Activated CD4-positive, CD25-positive, alpha-beta regulatory T cell treated with anti-CD3 and anti-CD28 coated beads, Interleukin-2, amount 50 U/mL, for 24 hours (primary cell): ENCODE results near the gene TMEM120B.

Source experiments
- ATAC-seq, 2 donors: fragments of 150-1000 bp; cut with Tn5 transposase; one replicate each; pipeline ENCODE4 v1.10.0; 2021; ENCODE audit warnings: mild to moderate bottlenecking in 1 of 2, moderate library complexity in 1 of 2

The TMEM120B gene

DNA sequence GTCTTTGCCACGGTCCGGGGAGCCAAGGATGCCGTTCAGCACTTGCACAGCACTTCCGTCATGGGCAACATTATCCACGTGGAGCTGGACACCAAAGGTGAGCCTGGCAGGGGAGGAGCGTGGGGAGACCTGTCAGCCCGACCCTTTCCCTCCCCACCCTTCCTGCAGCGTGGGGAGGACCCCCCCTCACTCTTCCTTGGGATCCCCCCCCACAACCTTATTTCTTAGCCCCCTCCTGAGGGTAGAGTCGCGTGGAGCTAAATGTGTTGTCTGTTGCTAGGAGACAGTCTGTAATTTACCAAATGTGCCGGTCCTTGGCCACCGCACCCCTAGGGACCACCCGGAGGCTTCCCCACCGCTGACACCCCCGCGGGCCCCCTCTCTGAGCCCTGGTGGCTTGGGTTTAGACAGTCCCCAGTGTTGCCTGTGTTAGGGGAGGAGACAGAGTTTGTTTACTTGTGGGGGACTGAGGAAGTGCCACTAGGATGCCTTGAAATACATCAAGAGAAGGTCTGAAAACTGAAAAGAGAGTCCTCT is 93.5 kb downstream of the TMEM120B start:
- no peak for ATAC-seq

DNA sequence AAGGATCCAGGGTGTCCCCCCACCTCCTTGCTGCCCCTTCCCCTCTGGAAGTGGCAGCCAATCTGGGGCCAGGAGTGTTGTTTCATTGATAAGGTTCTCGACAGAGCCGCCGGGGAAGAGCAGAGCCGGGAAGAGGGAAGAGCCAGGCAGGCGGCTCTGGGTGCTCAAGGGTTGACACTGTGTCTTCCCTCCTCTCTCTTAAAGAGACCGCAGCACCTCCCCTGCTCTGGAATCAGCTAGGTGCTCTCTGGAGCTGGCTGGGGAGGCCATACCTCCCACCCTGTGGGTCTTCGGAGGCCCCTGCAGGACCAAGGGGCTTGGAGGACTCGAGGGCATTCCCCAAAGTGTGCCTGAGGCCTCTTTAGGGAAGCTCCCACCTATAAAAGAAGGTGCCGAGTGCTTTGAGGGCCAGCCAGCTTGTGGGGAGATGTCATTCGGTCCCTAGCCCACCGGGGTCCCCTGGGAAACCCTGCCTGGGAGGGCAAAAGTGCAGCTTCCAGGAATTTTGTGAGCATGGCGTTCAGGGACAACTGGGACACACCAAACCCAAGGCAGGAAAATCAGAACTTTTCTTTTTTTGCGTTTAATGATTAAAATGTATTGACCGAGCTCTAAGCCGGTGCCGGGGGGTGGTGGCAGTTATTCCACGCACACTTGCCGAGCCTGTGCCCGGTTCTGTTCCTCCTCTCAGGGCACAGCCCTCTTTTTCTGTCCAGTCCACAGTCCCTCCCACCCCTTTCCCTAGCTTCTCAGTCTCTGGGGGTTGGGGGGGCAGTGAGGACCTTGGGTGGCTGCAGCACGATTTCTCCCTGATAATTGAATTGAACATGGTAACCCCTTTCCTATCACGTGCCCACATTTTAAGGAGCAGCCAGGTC is 94.2 kb downstream of the TMEM120B start:
- ATAC-seq = no peak

DNA sequence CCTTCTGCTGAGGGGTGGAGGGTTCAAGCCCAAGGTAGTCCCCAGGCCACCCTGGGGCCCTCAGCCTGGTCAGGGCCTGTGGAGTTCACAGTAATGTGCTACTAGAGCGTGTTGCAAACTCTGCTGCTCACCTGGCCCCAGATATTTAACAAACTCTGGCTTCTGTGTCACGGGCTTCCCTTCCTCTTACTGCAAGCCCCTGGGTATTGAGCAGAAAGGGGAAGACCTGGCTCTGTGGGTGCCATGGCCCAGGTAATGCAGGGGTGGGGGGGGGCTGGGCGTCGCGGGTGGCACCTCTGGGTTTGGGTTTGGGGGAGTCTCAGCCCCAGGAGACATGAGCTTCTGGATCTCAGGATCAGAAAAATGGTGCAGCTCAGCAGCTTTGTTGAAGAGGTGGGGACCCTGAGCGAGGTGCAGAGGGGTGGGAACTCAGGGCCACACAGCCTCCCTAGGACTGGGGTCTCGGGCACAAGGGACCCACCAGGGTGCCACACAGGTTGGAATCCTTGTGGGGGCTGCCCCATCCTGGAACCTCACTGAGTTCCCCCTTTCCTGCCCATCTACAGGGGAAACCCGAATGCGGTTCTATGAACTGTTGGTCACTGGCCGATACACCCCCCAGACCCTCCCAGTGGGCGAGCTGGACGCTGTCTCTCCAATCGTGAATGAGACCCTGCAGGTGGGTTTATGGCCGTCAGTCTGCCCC is 95.2 kb downstream of the TMEM120B start:
- ATAC-seq = no peak

DNA sequence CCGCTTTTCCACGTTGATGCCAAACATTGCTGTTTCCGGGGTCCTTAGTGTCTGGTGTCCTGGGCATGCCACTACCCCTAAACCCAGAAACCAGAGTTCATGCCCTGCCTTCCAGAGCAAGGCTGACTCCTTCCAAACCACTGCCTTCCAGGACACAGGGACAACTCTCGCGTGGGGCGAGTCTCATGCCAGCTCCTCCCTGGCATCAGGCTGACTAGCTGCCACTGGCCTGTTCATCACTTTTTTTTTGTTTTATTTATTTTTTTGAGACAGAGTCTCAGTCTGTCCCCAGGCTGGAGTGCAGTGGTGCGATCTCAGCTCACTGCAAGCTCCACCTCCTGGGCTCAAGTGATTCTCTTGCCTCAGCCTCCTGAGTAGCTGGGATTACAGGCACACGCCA is 96.1 kb downstream of the TMEM120B start:
- no peak for ATAC-seq

DNA sequence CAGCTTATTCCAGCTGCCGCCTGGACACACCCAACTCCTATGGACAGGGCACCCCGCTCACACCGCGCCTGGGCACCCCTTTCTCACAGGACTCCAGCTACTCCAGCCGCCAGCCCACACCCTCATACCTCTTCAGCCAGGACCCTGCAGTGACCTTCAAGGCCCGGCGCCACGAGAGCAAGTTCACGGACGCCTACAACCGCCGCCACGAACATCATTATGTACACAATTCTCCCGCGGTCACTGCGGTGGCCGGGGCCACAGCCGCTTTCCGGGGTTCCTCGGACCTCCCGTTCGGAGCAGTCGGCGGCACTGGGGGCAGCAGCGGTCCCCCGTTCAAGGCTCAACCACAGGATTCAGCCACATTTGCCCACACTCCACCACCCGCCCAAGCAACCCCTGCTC is 97.2 kb downstream of the TMEM120B start:
- ATAC-seq = no peak

DNA sequence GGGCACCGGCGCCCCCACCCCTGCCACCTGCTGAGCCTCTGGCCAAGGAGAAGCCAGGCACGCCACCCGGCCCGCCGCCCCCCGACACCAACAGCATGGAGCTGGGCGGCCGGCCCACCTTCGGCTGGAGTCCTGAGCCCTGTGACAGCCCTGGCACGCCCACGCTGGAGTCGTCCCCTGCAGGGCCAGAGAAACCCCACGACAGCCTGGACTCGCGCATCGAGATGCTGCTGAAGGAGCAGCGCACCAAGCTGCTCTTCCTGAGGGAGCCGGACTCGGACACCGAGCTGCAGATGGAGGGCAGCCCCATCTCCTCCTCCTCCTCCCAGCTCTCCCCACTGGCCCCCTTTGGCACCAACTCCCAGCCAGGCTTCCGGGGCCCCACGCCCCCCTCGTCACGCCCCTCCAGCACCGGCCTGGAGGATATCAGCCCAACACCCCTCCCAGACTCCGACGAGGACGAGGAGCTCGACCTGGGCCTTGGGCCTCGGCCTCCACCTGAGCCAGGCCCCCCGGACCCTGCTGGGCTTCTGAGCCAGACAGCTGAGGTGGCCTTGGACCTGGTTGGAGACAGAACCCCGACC is 97.8 kb downstream of the TMEM120B start:
- no peak for ATAC-seq

DNA sequence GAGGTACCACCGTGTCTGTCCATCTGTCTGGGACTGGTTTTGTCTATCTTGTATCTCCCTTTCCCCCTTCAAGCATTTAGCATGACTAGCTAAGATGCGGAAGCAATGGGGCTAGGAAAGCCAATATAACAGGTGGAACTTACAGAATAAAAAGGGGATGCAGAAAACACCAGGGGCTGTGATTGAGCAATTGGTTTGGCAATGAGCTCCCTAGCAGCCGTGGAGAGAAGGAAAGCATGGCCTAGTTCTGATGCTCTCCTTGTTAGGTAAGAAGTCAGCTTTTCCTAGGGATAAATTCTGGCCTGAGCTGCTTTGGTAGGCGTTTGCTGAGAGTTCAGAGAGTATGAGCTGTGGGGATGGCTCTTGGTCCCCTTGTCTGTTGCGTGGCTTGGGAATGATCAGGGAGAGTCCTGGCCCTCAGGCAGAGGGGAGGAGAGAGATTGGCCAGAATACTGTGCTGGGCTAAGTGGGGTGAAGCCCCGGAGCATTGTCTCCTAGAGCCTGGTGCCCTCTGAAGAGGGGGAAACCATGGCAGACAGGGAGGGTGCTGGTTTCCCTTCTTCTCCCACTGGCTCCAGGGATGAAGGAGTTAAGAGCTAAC is 98.4 kb downstream of the TMEM120B start:
- ATAC-seq = no peak

DNA sequence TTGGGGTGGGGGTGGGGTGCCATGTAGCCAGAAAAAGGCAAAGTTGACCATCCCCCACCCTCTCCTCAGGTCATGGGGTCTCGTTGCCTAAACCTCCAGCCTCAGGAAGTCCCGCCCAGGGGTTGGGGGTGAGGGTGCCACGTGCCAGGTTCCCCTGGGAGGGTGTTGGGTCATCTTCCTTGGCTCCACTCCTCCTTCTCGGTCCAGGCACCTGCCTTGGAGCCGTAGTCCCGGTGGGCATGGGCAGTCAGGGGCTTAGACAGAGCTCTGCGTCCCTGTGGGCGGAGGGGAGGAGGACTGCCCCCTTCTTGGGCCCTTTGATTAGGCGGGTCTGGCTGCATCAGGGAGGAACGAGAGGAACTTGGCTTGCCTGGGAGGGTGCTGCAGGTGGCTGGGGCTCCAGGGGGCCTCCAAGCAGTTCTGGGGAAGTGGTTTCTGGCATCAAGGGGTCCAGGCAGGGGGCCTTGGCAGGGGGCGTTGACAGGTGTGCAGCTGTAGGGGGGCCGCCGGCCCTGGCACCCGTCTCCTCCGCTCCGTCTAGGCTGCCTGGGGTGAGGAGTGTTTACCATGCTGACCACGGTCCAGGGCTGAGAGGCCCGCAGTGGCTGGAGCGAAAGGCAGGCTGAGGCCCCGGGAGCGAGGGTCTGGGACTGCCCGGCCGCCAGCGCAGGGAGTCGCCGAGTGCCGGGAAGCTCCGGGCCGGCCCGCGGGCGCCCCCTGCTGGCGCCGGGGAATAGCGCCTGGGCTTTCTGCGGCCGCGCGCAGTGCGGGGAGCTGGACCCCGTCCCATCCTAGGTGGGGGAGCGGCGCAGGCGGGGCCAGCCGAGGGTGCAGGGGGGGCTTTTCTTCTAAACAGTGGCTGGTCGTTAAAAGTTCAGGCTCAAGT is 99.1 kb downstream of the TMEM120B start:
- peak; percentile 86 to 89 for ATAC-seq

DNA sequence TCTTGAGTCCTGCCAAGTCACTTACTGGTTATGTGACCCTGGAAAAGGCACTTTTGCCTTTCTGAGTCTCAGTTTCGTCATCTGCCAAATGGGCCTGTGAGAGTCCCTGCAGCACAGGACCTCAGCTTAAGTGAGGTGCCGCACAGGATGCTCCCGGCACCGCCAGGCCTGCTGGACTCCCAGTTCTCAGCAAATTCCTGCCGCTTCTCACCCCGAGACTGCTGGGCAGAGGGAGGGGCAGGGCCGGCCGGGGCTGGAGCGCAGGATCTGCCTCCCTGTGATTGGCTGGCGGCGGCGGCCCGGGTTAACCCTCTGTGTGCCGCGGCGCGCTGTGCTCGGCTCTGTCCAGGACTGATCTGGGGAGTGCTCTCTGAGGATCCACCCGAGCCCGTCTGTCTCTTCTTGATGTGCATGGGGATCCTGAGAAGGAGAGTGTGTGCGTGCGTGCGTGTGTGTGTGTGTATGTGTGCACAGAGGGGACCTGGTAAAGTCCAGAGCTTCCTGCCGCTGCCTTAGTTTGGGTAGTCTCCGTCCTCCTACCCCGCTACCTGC is 99.8 kb downstream of the TMEM120B start:
- ATAC-seq = peak; percentile 59 to 77

DNA sequence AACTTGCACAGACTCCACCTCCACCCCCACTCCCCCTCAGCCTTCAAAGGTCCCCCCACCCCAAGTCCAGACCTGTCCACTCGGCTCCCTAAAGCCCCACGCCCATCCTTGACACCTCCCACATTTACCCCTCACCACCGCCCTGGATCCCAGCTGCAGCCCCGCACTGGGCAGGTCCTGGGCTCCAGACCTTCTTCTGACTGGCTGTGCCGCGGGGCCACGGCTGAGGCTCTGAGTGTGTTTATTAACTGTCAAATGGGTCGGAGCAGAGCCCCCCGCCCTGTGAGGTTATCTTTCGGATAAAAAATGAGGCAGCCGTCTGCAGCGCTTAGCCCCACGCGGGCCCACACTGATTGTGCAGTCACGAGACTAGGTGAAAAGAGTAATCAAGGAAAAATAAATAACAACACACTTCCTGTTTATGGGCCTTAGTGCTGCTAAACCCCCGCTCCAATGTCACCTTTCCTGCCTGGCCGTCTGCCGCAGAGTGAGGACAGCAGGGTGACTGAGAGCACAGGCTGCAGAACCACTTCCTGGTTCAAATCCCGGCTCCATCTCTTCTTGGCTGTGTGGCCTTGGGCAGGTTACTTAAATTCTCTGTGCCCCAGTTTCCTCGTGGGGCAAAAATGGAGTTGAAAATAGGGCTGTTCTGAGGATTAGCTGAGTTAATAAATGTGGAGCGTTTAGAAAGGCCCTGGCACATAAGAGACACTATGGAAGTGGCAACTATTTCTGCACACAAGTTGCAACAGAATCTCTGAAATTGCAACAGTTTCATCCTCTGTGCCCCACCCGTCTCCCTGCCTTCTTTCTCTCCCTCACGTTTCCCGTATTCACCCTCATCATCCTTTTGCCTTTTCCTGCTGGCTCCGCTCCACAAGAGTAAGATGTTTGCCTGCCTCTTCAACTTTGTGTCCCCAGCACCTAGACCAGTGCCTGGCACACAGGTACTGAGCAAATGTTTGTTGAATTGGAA is 100.7 kb downstream of the TMEM120B start:
- ATAC-seq = no peak

DNA sequence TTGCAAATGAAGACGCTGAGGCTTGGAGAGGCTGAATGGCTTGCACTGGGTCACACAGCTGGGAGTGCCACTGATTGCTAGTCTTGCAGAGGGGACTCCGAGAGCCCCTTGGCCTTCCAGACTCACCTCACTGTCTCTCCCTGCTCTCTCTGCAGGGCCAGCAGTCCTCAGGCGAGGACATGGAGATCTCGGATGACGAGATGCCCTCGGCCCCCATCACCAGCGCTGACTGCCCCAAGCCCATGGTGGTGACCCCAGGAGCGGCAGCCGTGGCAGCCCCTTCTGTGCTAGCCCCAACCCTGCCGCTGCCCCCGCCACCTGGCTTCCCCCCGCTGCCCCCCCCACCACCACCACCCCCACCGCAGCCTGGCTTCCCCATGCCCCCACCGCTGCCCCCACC is 101.4 kb downstream of the TMEM120B start:
- ATAC-seq = no peak

DNA sequence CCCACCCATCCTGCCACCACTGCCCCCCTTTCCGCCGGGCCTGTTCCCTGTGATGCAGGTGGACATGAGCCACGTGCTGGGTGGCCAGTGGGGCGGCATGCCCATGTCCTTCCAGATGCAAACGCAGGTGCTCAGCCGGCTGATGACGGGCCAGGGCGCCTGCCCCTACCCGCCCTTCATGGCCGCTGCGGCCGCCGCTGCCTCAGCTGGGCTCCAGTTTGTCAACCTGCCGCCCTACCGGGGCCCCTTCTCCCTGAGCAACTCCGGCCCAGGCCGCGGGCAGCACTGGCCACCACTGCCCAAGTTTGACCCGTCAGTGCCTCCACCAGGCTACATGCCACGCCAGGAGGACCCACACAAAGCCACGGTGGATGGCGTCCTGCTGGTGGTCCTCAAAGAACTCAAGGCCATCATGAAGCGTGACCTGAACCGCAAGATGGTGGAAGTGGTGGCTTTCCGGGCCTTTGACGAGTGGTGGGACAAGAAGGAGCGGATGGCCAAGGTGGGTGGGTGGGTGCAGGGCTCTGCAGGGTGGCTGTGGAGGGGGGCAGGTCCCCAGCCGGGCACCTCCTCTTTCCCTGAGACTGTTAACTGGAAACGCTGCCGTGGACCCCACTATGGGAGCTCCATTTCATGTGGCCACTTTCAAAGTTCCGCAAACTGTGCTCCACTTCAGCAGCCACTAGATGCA is 102.0 kb downstream of the TMEM120B start:
- no peak for ATAC-seq

DNA sequence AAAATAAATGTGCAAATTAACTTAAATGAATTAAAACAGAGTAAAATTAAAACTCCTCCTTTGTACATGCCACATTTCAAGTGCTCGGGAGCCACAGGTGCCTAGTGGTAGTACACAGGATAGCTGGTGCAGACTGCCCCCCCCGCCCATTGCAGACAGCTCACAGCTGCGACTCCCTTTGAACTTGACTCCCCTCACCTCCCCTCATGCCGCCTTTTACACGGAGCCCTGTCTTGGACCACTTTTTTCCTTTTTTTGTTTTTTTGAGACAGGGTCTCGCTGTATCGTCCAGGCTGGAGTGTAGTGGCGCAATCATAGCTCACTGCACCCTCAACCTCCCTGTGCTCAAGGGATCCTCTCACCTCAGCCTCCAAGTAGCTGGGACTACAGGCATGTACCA is 102.7 kb downstream of the TMEM120B start:
- no peak for ATAC-seq

DNA sequence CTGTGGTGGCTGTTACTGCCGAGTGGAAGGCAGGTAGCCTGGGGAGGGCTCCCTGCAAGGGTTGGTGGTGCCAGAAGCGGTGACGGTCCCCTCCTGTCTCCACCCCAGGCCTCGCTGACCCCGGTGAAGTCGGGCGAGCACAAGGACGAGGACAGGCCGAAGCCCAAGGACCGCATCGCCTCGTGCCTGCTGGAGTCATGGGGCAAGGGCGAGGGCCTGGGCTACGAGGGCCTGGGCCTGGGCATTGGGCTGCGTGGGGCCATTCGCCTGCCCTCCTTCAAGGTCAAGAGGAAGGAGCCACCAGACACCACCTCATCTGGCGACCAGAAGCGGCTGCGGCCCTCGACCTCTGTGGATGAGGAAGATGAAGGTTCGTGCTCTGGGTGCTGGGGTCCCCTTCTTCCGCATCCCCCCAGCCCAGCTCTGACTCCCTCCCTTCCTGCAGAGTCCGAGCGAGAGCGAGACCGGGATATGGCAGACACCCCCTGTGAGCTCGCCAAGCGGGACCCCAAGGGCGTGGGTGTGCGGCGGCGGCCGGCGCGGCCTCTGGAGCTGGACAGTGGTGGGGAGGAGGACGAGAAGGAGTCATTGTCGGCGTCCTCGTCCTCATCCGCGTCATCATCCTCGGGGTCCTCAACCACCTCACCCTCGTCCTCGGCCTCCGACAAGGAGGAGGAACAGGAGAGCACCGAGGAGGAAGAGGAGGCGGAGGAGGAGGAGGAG is 104.5 kb downstream of the TMEM120B start:
- no peak for ATAC-seq

DNA sequence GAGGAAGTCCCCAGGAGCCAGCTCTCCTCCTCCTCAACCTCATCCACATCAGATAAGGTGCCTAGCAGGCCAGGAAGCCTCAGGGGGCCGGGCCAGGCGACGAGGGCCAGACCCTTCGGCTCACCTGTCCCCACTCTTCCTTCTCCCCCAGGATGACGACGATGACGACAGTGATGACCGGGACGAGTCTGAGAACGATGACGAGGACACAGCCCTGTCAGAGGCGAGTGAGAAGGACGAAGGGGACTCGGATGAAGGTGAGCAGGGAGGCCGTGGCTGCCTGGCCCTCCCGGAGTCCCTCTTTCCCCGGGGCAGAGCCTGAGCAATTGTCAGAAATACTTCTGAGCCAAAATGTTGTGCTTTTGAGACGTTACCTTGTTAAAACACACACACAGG is 105.1 kb downstream of the TMEM120B start:
- ATAC-seq = no peak

DNA sequence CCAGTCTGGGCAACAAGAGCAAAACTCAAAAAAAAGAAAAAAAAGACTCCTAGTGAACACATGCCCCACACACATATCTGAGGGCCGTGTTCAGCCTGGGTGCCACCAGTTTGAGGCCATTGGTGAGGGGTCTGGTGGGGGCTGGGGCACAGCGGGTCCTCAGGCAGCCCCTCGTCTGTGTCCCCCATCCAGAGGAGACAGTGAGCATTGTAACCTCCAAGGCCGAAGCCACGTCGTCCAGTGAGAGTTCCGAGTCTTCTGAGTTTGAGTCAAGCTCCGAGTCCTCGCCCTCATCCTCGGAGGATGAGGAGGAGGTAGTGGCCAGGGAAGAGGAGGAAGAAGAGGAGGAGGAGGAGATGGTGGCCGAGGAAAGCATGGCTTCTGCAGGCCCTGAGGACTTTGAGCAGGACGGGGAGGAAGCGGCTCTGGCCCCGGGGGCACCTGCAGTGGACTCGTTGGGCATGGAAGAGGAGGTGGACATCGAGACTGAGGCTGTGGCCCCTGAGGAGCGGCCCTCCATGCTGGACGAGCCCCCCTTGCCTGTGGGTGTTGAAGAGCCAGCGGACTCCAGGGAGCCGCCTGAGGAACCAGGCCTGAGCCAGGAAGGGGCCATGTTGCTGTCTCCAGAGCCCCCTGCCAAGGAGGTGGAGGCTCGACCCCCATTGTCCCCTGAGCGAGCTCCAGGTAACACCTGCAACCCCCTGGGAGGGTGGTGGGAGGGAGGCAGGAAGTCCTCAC is 106.8 kb downstream of the TMEM120B start:
- no peak for ATAC-seq

DNA sequence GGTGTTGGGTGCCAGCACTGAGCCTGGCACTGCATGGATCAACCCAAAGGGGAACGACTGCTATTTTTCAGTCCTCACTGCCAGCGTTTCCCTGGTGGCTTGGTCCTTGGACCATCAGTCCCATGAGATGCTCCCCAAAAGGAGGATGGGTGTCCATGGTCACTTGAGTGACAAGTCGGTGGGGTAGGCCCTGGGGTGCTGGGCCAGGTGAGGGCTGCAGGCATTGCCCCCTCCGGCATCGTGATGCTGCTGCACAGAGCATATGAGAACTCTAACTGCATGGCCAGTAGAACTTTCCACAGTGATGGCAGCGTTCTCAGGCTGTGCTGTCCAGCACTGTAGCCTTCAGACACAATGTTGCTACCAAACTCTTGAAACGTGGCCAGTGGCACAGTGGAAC is 107.5 kb downstream of the TMEM120B start:
- ATAC-seq = no peak

DNA sequence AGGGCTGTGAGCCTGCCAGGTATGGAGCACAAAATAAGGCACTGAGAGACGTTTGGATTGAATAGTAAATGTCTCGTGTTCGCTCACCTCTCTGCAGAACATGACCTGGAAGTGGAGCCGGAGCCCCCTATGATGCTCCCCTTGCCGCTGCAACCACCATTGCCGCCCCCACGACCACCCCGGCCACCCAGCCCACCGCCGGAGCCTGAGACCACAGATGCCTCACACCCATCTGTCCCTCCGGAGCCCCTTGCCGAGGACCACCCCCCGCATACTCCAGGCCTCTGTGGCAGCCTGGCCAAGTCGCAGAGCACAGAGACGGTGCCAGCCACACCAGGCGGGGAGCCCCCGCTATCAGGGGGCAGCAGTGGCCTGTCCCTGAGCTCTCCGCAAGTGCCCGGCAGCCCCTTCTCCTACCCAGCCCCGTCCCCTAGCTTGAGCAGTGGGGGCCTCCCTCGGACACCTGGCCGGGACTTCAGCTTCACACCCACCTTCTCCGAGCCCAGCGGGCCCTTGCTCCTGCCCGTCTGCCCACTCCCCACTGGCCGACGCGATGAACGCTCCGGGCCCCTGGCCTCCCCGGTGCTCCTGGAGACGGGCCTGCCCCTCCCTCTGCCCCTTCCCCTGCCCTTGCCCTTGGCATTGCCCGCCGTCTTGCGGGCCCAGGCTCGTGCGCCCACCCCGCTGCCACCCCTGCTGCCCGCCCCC is 110.0 kb downstream of the TMEM120B start:
- no peak for ATAC-seq
